ENCODE results near the gene FOXC1. TPM values are rescaled to one million over a fixed set of nuclear protein-coding genes. Genes with fewer than 3 reads are reported as not detected.

The FOXC1 gene
- polyA plus RNA-seq, 1 of the 3 experiments (the other 2 are of a cell fraction), result 4.3 TPM

DNA sequence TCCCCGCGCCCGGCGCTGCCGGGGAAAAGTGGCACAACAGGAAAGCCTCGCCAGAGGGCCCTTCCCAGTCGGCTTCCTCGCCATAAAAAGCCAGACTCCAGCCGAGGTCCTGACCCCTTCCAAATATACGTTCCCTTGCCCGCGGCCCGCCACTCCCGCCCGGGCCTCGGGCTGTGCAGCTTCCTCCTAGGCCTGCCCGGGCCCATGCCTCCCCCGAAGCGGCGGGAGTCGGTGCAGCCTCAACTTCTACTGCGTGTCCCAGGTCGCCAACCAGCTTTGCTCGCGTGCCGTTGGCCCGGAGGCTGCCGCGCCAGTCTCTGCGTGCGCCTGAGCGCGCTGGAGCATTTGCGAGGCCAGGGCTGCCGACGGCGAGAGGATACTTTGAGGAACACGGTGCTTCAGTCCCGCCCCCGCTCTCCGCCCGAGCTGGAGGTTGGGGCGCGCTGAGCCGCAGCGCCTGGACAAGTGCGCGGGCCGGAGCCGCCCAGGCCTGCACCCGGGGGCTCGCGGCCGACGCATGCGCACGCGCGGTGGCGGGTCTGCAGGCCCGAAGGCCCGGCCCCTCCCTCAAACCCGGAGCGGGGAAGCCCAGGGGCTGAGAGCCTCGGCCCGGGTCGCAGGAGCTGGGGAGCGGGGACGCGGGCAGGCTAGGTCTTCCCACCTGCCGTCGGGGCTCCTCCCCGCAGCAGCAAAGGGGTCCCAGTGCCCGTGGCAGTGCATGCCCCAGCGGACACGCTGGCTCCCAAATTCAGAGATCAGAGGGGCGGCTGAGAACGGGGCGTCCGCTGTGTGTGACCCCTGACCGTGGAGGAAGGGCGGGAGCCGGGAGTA, 10.2 kb downstream of the FOXC1 start (continued):
- TF ChIP-seq, protein P1, sequence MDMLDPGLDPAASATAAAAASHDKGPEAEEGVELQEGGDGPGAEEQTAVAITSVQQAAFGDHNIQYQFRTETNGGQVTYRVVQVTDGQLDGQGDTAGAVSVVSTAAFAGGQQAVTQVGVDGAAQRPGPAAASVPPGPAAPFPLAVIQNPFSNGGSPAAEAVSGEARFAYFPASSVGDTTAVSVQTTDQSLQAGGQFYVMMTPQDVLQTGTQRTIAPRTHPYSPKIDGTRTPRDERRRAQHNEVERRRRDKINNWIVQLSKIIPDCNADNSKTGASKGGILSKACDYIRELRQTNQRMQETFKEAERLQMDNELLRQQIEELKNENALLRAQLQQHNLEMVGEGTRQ (IDR thresholded peaks at IDR 0.05; ENCODE audit: borderline replicate concordance, low read depth, low read length), result no peak

DNA sequence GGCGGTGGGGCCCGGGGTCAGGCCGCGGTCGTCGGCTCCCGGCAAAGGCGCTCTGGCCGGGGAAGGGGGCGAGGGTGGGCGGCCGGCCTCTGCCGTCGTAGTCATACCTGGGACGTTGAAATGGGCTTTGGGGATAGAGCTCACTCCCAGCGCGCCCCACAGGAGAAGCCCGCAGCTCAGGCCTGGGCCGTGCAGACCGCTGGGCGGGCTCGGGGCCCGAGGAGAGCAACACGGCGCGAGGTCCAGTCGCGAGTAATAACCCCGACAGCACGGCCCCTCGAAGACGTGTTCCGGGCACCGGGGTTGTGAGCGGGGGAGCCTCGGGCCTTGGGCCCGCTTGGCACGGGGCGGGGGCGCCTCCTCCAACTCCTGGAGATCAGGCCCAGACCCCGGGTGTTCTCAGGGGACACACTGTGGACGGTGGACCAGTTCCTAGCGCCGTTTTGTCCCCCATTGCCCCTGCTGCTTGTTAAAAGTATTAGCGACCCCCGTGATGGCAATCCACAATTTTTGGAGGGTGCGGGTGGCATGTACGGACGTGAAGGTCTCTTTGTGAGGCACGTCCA, 10.9 kb downstream of the FOXC1 start:
- H3K4me1 ChIP-seq (ENCODE audit: control insufficient read depth in 1 of 2, insufficient read depth in 2 of 2, low read depth in 1 of 2, low read length in 1 of 2), result peaks cover 0 to 11% of the 10 kb centered on the region in 2 experiments; a peak in 2 of 4 replicates
- TF ChIP-seq EP300 (IDR thresholded peaks at IDR 0.05; ENCODE audit: borderline replicate concordance in 1 of 2, low read depth in 1 of 2, low read length in 1 of 2) (no peak), POLR2AphosphoS5 (IDR thresholded peaks at IDR 0.05; ENCODE audit: low read depth, low read length) (no peak)
- H4K20me1 ChIP-seq (ENCODE audit: insufficient read depth), result peaks cover 5% of the 10 kb centered on the region; the same call in 1 of the 2 replicates
- no peaks in the 10 kb centered on the region for H3K9me3 ChIP-seq
- no peaks in the 10 kb centered on the region for H3K9me2 ChIP-seq
- WGBS (ENCODE audit: low lambda C conversion rate), result 95% methylated on average over 43 of the region's 50 CpGs
- no peaks in the 10 kb centered on the region for H3K79me2 ChIP-seq (ENCODE audit: insufficient read depth)
- H3K27ac ChIP-seq (ENCODE audit: low read depth in 2 of 2, low read length in 1 of 2), result no peak overlapping the region
- DNase-seq, result no peak
- peaks cover 0 to 7% of the 10 kb centered on the region in 2 experiments for H3K36me3 ChIP-seq (replicated peaks in 1 of 2; ENCODE audit: control insufficient read depth in 1 of 2, insufficient read depth in 2 of 2, low read length in 1 of 2)
- no peak overlapping the region for H2AFZ ChIP-seq (ENCODE audit: low read depth)
- no peaks in the 10 kb centered on the region for H3K27me3 ChIP-seq (ENCODE audit: insufficient read depth)
- H3F3A ChIP-seq (replicated peaks; ENCODE audit: insufficient read depth), result no peaks in the 10 kb centered on the region
- H3K9ac ChIP-seq, result no peak overlapping the region
- H3K4me3 ChIP-seq (ENCODE audit: low read depth in 2 of 2, low read length in 1 of 2), result no peak overlapping the region
- H3K4me2 ChIP-seq, result no peak overlapping the region
- ChIA-PET CTCF (no interaction called here), POLR2A (no interaction called here)

DNA sequence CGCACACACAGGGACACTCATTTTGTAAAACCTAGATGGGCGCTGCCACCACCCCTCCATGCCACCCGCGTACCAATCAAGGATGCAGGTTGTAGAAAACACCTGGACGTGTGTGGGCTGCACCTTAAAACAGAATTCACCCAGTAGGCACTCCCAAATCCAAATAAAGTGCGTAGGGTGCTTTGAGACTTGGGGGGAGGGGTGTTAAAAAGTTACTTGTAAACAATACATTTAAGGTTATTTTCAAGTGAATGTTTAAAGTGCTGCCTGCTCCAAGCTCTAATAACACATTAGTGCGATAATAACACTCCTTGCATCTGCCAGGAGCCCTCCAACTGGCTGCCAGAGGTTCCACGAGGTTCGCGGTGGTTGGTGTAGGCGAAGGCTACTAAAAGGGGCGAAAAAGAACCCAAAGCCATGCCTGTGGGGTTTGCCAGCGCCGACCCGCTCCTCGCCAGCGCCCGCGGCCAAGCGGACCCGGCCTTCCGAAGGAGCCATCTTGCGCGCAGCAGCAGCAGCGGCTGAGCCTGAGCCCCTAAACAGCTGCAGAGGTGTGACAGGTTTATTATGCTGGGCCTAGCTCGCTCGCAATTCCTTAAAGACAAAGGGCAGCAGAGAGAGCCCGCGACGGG, 11.5 kb downstream of the FOXC1 start:
- no peak for TF ChIP-seq NRF1 (IDR thresholded peaks at IDR 0.05; ENCODE audit: low read depth, low read length)
- TF ChIP-seq TCF12 (IDR thresholded peaks at IDR 0.05), result no peak
- TF ChIP-seq CHD2 (IDR thresholded peaks at IDR 0.05; ENCODE audit: low read length, partially characterized antibody), result no peak
- TF ChIP-seq FOXJ3 (CRISPR knock-in tag; IDR thresholded peaks at IDR 0.05), result no peak

More for the DNA sequence above, 11.5 kb downstream of the FOXC1 start:
- ChIA-PET CTCF (no interaction called here), POLR2A (no interaction called here)
- no peak overlapping the region for H3K9ac ChIP-seq
- H3K4me2 ChIP-seq, result no peak overlapping the region
- DNase-seq, result no peak
- H3K36me3 ChIP-seq (replicated peaks in 1 of 2; ENCODE audit: control insufficient read depth in 1 of 2, insufficient read depth in 2 of 2, low read length in 1 of 2), result peaks cover 0 to 8% of the 10 kb centered on the region in 2 experiments
- no peaks in the 10 kb centered on the region for H3F3A ChIP-seq (replicated peaks; ENCODE audit: insufficient read depth)
- 96% methylated on average over 30 of the region's 30 CpGs for WGBS (ENCODE audit: low lambda C conversion rate)
- H3K27me3 ChIP-seq (ENCODE audit: insufficient read depth), result no peaks in the 10 kb centered on the region
- H3K9me2 ChIP-seq, result no peaks in the 10 kb centered on the region
- H3K27ac ChIP-seq (ENCODE audit: low read depth in 2 of 2, low read length in 1 of 2), result no peak overlapping the region
- H3K9me3 ChIP-seq, result no peaks in the 10 kb centered on the region
- H2AFZ ChIP-seq (ENCODE audit: low read depth), result no peak overlapping the region
- H4K20me1 ChIP-seq (ENCODE audit: insufficient read depth), result peaks cover 5% of the 10 kb centered on the region; the same call in 1 of the 2 replicates
- peaks cover 0 to 9% of the 10 kb centered on the region in 2 experiments; a peak in 2 of 4 replicates for H3K4me1 ChIP-seq (ENCODE audit: control insufficient read depth in 1 of 2, insufficient read depth in 2 of 2, low read depth in 1 of 2, low read length in 1 of 2)
- H3K4me3 ChIP-seq (ENCODE audit: low read depth in 2 of 2, low read length in 1 of 2), result no peak overlapping the region
- H3K79me2 ChIP-seq (ENCODE audit: insufficient read depth), result no peaks in the 10 kb centered on the region

Measured in SK-N-SH (cell line).